GM19351 (cell line): ENCODE results near the gene BABAM1.

Source experiments
- ATAC-seq: cut with Tn5 transposase; IDR thresholded peaks from one replicate; pipeline ENCODE4 v1.9.1; 2021; ENCODE audit warnings: mild to moderate bottlenecking, moderate library complexity; ENCODE audit not compliant: unreplicated experiment

The BABAM1 gene

GRCh38 chr19:17266975-17267788 lies at the start of gene BABAM1:
Gene BABAM1, plus strand, starts transcription at chr19:17267443. Its CDS starts 1,364 bp downstream, at chr19:17268807.
- ATAC-seq, result peak; percentile 79

- no peak for ATAC-seq
Observed at GRCh38 chr19:17219286-17219685, 48.0 kb upstream of the BABAM1 start.

GRCh38 chr19:17220207-17220758 lies 47.0 kb upstream of the BABAM1 start:
- ATAC-seq, result no peak

GRCh38 chr19:17225053-17225452 lies 42.2 kb upstream of the BABAM1 start:
- ATAC-seq, result no peak

GRCh38 chr19:17226002-17226933 lies 41.0 kb upstream of the BABAM1 start, which contains the start of gene OCEL1:
Gene OCEL1, plus strand, starts transcription at chr19:17226226. Its CDS starts 22 bp downstream, at chr19:17226248.
- ATAC-seq, result peak; percentile 95

GRCh38 chr19:17227798-17228367 lies 39.4 kb upstream of the BABAM1 start:
- ATAC-seq, result no peak

GRCh38 chr19:17229890-17230289 lies 37.4 kb upstream of the BABAM1 start:
- ATAC-seq, result no peak

GRCh38 chr19:17232258-17232657 lies 35.0 kb upstream of the BABAM1 start:
- no peak for ATAC-seq

GRCh38 chr19:17234911-17235299 lies 32.3 kb upstream of the BABAM1 start:
- no peak for ATAC-seq

GRCh38 chr19:17235300-17235970 lies 31.8 kb upstream of the BABAM1 start:
- no peak for ATAC-seq

- no peak for ATAC-seq
Observed at GRCh38 chr19:17235971-17236777, 31.1 kb upstream of the BABAM1 start.

GRCh38 chr19:17236811-17237543 lies 30.3 kb upstream of the BABAM1 start:
- no peak for ATAC-seq

- no peak for ATAC-seq
Observed at GRCh38 chr19:17237747-17238706, 29.2 kb upstream of the BABAM1 start.

- ATAC-seq, result no peak
Observed at GRCh38 chr19:17240062-17240752, 27.0 kb upstream of the BABAM1 start.

- no peak for ATAC-seq
Observed at GRCh38 chr19:17240826-17241399, 26.3 kb upstream of the BABAM1 start.

GRCh38 chr19:17242431-17243208 lies 24.6 kb upstream of the BABAM1 start:
- no peak for ATAC-seq
